Naive B cell (primary cell): ENCODE results near the gene SPATA31A7. TPM values are rescaled to one million over a fixed set of nuclear protein-coding genes. Genes with fewer than 3 reads are reported as not detected.
"Not testable (repeated sequence)": the region's sequence is repeated elsewhere in the genome, so short reads cannot be mapped to it uniquely, and the experiment has no call there.

Source experiments
- ATAC-seq, 2 donors: fragments of 150-1000 bp; cut with Tn5 transposase; 2 replicates each; pipeline ENCODE4 v1.10.0; 2021; ENCODE audit warnings: low read depth in 2 of 2, mild to moderate bottlenecking in 2 of 2, moderate library complexity in 2 of 2
- DNase-seq: peaks from one replicate; pipeline ENCODE4 v3.0.0; 2022
- H3K27ac Mint-ChIP-seq, 6 donors: one replicate each; pipeline ENCODE4 v1.8.0; 2020 to 2022; ENCODE audit warnings: mild to moderate bottlenecking in 6 of 6, mixed read lengths in 6 of 6, moderate library complexity in 5 of 6, inconsistent platforms in 2 of 6
- H3K27me3 Mint-ChIP-seq, 3 donors: one replicate each; pipeline ENCODE4 v1.8.0; 2021 to 2022; ENCODE audit warnings: mixed read lengths in 3 of 3, mild to moderate bottlenecking in 1 of 3
- H3K36me3 Mint-ChIP-seq, 2 donors: one replicate each; pipeline ENCODE4 v1.8.0; 2020 to 2022; ENCODE audit warnings: mixed read lengths in 2 of 2, inconsistent platforms in 1 of 2, mild to moderate bottlenecking in 1 of 2
- H3K4me1 Mint-ChIP-seq, 3 donors: one replicate each; pipeline ENCODE4 v1.8.0; 2020 to 2022; ENCODE audit warnings: mixed read lengths in 3 of 3, inconsistent platforms in 1 of 3, mild to moderate bottlenecking in 1 of 3, moderate library complexity in 1 of 3
- H3K4me3 Mint-ChIP-seq, 8 donors: one replicate each; pipeline ENCODE4 v1.8.0; 2020 to 2022; ENCODE audit warnings: mild to moderate bottlenecking in 8 of 8, mixed read lengths in 8 of 8, moderate library complexity in 8 of 8, inconsistent platforms in 2 of 8
- H3K9me3 Mint-ChIP-seq, 7 donors: one replicate each; pipeline ENCODE4 v1.8.0; 2020 to 2022; ENCODE audit warnings: mixed read lengths in 7 of 7, mild to moderate bottlenecking in 5 of 7, inconsistent platforms in 2 of 7, moderate library complexity in 1 of 7
- polyA plus RNA-seq, 6 donors: library from polyadenylated mRNA; unstranded; fragments of 300-500 nt; fragmentation: Illumina TruSeq; gene quantifications; one replicate each; pipeline ENCODE4 v1.2.3, GENCODE V29; 2021; ENCODE audit warnings: low read depth in 6 of 6

The SPATA31A7 gene
- not detected for polyA plus RNA-seq

- ATAC-seq, H3K9me3 Mint-ChIP-seq, H3K27ac Mint-ChIP-seq, H3K4me1 Mint-ChIP-seq, H3K27me3 Mint-ChIP-seq, H3K4me3 Mint-ChIP-seq, DNase-seq, H3K36me3 Mint-ChIP-seq: not testable (repeated sequence)
Measured at GRCh38 chr9:61189736-61190135, at the start of gene SPATA31A7. Gene SPATA31A7, plus strand, starts transcription at chr9:61190036. Its CDS starts 29 bp downstream, at chr9:61190065.

GRCh38 chr9:61226438-61226837 is 36.6 kb downstream of the SPATA31A7 start:
- H3K4me3 Mint-ChIP-seq, H3K4me1 Mint-ChIP-seq, ATAC-seq, DNase-seq, H3K9me3 Mint-ChIP-seq, H3K27me3 Mint-ChIP-seq, H3K36me3 Mint-ChIP-seq, H3K27ac Mint-ChIP-seq: not testable (repeated sequence)
